Body of pancreas (tissue), 4 donors: Measurements from ENCODE around the gene EMB. TPM values are rescaled to one million over a fixed set of nuclear protein-coding genes. Genes with fewer than 3 reads are reported as not detected.
"Not testable (repeated sequence)": the region's sequence is repeated elsewhere in the genome, so short reads cannot be mapped to it uniquely, and the experiment has no call there.

ENCODE experiments used
- ATAC-seq: fragments of 150-250 bp; one replicate; pipeline ENCODE4 v1.9.1; 2016
- DNase-seq, 4 donors: peaks; one replicate each; pipeline ENCODE4 v3.0.0-alpha.2; 2019
- H3K27ac ChIP-seq, 4 donors: fragments of 200-600 bp; sonication (generic); 1 replicate in 3 of 4; 2 replicates in 1 of 4; pipeline versions ENCODE4 v1.5.1 to v1.6.1; 2016 to 2019; ENCODE audit warnings: mild to moderate bottlenecking in 1 of 4, mixed read lengths in 1 of 4, moderate library complexity in 1 of 4
- H3K27me3 ChIP-seq, 2 donors: fragments of 200-600 bp; sonication (generic); one replicate each; pipeline ENCODE4 v1.6.0; 2016; ENCODE audit warnings: mild to moderate bottlenecking in 1 of 2
- H3K36me3 ChIP-seq, 2 donors: fragments of 200-600 bp; sonication (generic); replicated peaks in 1 of 2; 2 replicates each; pipeline ENCODE4 v1.5.1; 2016; ENCODE audit warnings: low read depth in 2 of 2; ENCODE audit not compliant: insufficient read depth in 1 of 2
- H3K4me1 ChIP-seq: fragments of 200-600 bp; sonication (generic); one replicate; pipeline ENCODE4 v1.6.0; 2016
- H3K4me3 ChIP-seq, 2 donors: fragments of 200-600 bp; sonication (generic); 1 replicate in 1 of 2; 2 replicates in 1 of 2; pipeline ENCODE4 v1.5.1; 2016 to 2019
- H3K9me3 ChIP-seq, 3 donors: fragments of 200-600 bp; sonication (generic); 1 replicate in 2 of 3; 2 replicates in 1 of 3; pipeline ENCODE4 v1.5.1; 2016
- CTCF ChIP-seq, 7 experiments: fragments of 450-650 bp in 4 of 7; fragments of 200-600 bp in 3 of 7; sonication (generic) in 3 of 7; IDR thresholded peaks; one replicate each; pipeline ENCODE4 v1.5.1; 2016 to 2019; ENCODE audit warnings: antibody characterized with exemption in 7 of 7
- POLR2A ChIP-seq, 3 donors: fragments of 450-650 bp; IDR thresholded peaks; one replicate each; pipeline ENCODE4 v1.6.1; 2016; ENCODE audit warnings: antibody characterized with exemption in 3 of 3, mild to moderate bottlenecking in 2 of 3
- WGBS, 2 donors: methylation state at CpG; one replicate each; pipeline ENCODE4 v1.1.5; 2017; 5-methylcytosine and 5-hydroxymethylcytosine counted together
- intact Hi-C: fragments of 100-400 bp; cut with DNase I; formaldehyde crosslinking; loops from one replicate; pipeline ENCODE4 v1.15.1; 2023
- total RNA-seq, 2 donors: library from RNA; depleted of rRNA; stranded (reverse); fragments of >200 nt; gene quantifications; one replicate each; pipeline ENCODE4 v1.1.0, GENCODE V29; 2016

EMB gene
- total RNA-seq, 2 donors from 2014 or later = 2.6 to 3.6 TPM

GRCh38 chr5:50463047-50463446 is 22.0 kb upstream of the EMB start:
- DNase-seq = no peak
- WGBS, 2 donors = 46 to 78% methylated on average over 2 of the region's 2 CpGs
- Histone ChIP-seq H3K4me3 (no peak overlapping the region), H3K36me3 (no peaks in the 10 kb centered on the region), H3K27me3 (no peaks in the 10 kb centered on the region), H3K9me3 (no peaks in the 10 kb centered on the region), H3K27ac (no peak overlapping the region), H3K4me1 (no peaks in the 10 kb centered on the region)
- intact Hi-C loops = no loop called here
- ATAC-seq = no peak
- TF ChIP-seq CTCF (IDR thresholded peaks at IDR 0.05) = no peak
- no peak for TF ChIP-seq POLR2A (IDR thresholded peaks at IDR 0.05)

GRCh38 chr5:50462579-50462978 is 21.5 kb upstream of the EMB start:
- H3K27me3 ChIP-seq, ATAC-seq, H3K27ac ChIP-seq, H3K36me3 ChIP-seq, intact Hi-C loops, H3K4me3 ChIP-seq, H3K9me3 ChIP-seq, DNase-seq, H3K4me1 ChIP-seq: not testable (repeated sequence)
- 44 to 48% methylated on average over 1 of the region's 1 CpG for WGBS, 2 donors

- 62 to 67% methylated on average over 8 to 9 of the region's 9 CpGs for WGBS, 2 donors
- H3K27ac ChIP-seq, DNase-seq, H3K36me3 ChIP-seq, H3K4me3 ChIP-seq, H3K9me3 ChIP-seq, intact Hi-C loops, H3K27me3 ChIP-seq, H3K4me1 ChIP-seq, ATAC-seq: not testable (repeated sequence)
Measured at GRCh38 chr5:50458372-50458771, 17.3 kb upstream of the EMB start.

GRCh38 chr5:50449241-50449640 is 8.2 kb upstream of the EMB start:
- H3K9me3 ChIP-seq, H3K36me3 ChIP-seq, DNase-seq, H3K27me3 ChIP-seq, intact Hi-C loops, H3K4me3 ChIP-seq, H3K4me1 ChIP-seq, H3K27ac ChIP-seq, ATAC-seq: not testable (repeated sequence)
- 11 to 15% methylated on average over 3 of the region's 3 CpGs for whole genome bisulfite sequencing, 2 donors

- no peaks in the 10 kb centered on the region for H3K36me3 ChIP-seq
- TF ChIP-seq CTCF (IDR thresholded peaks at IDR 0.05) = no peak
- no peak for TF ChIP-seq POLR2A (IDR thresholded peaks at IDR 0.05)
- WGBS, 2 donors = 70 to 73% methylated on average over 7 of the region's 7 CpGs
- ATAC-seq (no peak), DNase-seq (no peak)
- H3K4me3 ChIP-seq = no peak overlapping the region
- H3K27me3 ChIP-seq = no peaks in the 10 kb centered on the region
- intact Hi-C loops = no loop called here
- H3K4me1 ChIP-seq = no peaks in the 10 kb centered on the region
- no peak overlapping the region for H3K27ac ChIP-seq
- H3K9me3 ChIP-seq = no peaks in the 10 kb centered on the region
Measured at GRCh38 chr5:50447941-50448340, 6.9 kb upstream of the EMB start.

GRCh38 chr5:50447228-50447627 is 6.1 kb upstream of the EMB start:
- H3K4me3 ChIP-seq = no peak overlapping the region
- DNase-seq (no peak), ATAC-seq (no peak)
- TF ChIP-seq POLR2A (IDR thresholded peaks at IDR 0.05) (no peak), CTCF (IDR thresholded peaks at IDR 0.05) (no peak)
- no peaks in the 10 kb centered on the region for H3K9me3 ChIP-seq
- no peak overlapping the region for H3K27ac ChIP-seq
- no peaks in the 10 kb centered on the region for H3K4me1 ChIP-seq
- H3K36me3 ChIP-seq = no peaks in the 10 kb centered on the region
- intact Hi-C loops = no loop called here
- H3K27me3 ChIP-seq = no peaks in the 10 kb centered on the region
